MCF 10A (cell line): Measurements from ENCODE around the gene DMRT2. TPM values are rescaled to one million over a fixed set of nuclear protein-coding genes. Genes with fewer than 3 reads are reported as not detected.

Experiments
- BruUV-seq: library from RNA; stranded (reverse); fragments of 400-500 nt; replicated peaks from 2 replicates; lab custom pipeline; 2021; lab: Mats Ljungman, UMichigan
- CTCF ChIA-PET: fragments of 300-600 bp; sonication (Branson Sonifier 250); formaldehyde crosslinking; extraction: SDS; loops from one replicate; lab custom pipeline; 2021; ENCODE audit warnings: antibody characterized with exemption, inconsistent platforms; lab: Yijun Ruan, JAX
- POLR2A ChIA-PET: fragments of 300-600, 350-650 bp; sonication (Branson Sonifier 250); formaldehyde crosslinking; extraction: SDS; loops from one replicate; lab custom pipeline; 2020; ENCODE audit warnings: antibody characterized with exemption, inconsistent platforms; lab: Yijun Ruan, JAX
- DNase-seq: peaks from one replicate; pipeline ENCODE4 v3.0.0-alpha.2; 2018; ENCODE audit not compliant: unreplicated experiment
- H3K27ac Mint-ChIP-seq: one replicate; pipeline ENCODE4 v1.8.0; 2022; ENCODE audit warnings: mild to moderate bottlenecking, low read depth, mixed read lengths; ENCODE audit not compliant: unreplicated experiment
- H3K27me3 Mint-ChIP-seq: one replicate; pipeline ENCODE4 v1.8.0; 2022; ENCODE audit warnings: mixed read lengths; ENCODE audit not compliant: insufficient read depth, unreplicated experiment
- H3K36me3 Mint-ChIP-seq: one replicate; pipeline ENCODE4 v1.8.0; 2022; ENCODE audit warnings: mild to moderate bottlenecking, moderate library complexity, mixed read lengths; ENCODE audit not compliant: insufficient read depth, unreplicated experiment
- H3K4me1 Mint-ChIP-seq: one replicate; pipeline ENCODE4 v1.8.0; 2022; ENCODE audit warnings: mixed read lengths; ENCODE audit not compliant: insufficient read depth, unreplicated experiment
- H3K4me3 Mint-ChIP-seq: one replicate; pipeline ENCODE4 v1.8.0; 2022; ENCODE audit warnings: mild to moderate bottlenecking, moderate library complexity, mixed read lengths; ENCODE audit not compliant: unreplicated experiment
- H3K9me3 Mint-ChIP-seq: one replicate; pipeline ENCODE4 v1.8.0; 2022; ENCODE audit warnings: mixed read lengths; ENCODE audit not compliant: unreplicated experiment
- intact Hi-C: fragments of 100-400 bp; cut with micrococcal nuclease; formaldehyde crosslinking; loops from 2 replicates; pipeline ENCODE4 v1.14.1; 2022
- total RNA-seq: library from RNA; stranded (reverse); gene quantifications from 2 replicates; pipeline ENCODE4 v1.2.3, GENCODE V29; 2022
- TF ChIP-seq, protein P1 (sequence below): fragments of 200-600 bp; IDR thresholded peaks from one replicate; pipeline ENCODE4 v1.8.0; 2022; ENCODE audit warnings: antibody characterized with exemption, mild to moderate bottlenecking; ENCODE audit not compliant: unreplicated experiment

The DMRT2 gene
- total RNA-seq, 1 experiment from 2014 or later = not detected

GRCh38 chr9:1086517-1086916 is 36.4 kb downstream of the DMRT2 start:
- peaks cover 6% of the 10 kb centered on the region for H3K4me1 Mint-ChIP-seq
- no peak overlapping the region for H3K27ac Mint-ChIP-seq
- TF ChIP-seq, protein P1, sequence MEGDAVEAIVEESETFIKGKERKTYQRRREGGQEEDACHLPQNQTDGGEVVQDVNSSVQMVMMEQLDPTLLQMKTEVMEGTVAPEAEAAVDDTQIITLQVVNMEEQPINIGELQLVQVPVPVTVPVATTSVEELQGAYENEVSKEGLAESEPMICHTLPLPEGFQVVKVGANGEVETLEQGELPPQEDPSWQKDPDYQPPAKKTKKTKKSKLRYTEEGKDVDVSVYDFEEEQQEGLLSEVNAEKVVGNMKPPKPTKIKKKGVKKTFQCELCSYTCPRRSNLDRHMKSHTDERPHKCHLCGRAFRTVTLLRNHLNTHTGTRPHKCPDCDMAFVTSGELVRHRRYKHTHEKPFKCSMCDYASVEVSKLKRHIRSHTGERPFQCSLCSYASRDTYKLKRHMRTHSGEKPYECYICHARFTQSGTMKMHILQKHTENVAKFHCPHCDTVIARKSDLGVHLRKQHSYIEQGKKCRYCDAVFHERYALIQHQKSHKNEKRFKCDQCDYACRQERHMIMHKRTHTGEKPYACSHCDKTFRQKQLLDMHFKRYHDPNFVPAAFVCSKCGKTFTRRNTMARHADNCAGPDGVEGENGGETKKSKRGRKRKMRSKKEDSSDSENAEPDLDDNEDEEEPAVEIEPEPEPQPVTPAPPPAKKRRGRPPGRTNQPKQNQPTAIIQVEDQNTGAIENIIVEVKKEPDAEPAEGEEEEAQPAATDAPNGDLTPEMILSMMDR = no peak
- intact Hi-C loops = no loop called here
- BruUV-seq = no TSS peak
- H3K27me3 Mint-ChIP-seq = peaks cover 25% of the 10 kb centered on the region
- no peaks in the 10 kb centered on the region for H3K36me3 Mint-ChIP-seq
- no peaks in the 10 kb centered on the region for H3K9me3 Mint-ChIP-seq
- no peak overlapping the region for H3K4me3 Mint-ChIP-seq
- CTCF ChIA-PET = no interaction called here
- DNase-seq = no peak
- POLR2A ChIA-PET = no interaction called here

- POLR2A ChIA-PET = no interaction called here
- CTCF ChIA-PET = no interaction called here
- Mint-ChIP-seq H3K9me3 (no peaks in the 10 kb centered on the region), H3K4me1 (peaks cover 6% of the 10 kb centered on the region), H3K27me3 (peaks cover 19% of the 10 kb centered on the region), H3K4me3 (no peak overlapping the region), H3K27ac (no peak overlapping the region), H3K36me3 (no peaks in the 10 kb centered on the region)
- TF ChIP-seq, protein P1 = no peak
- intact Hi-C loops = no loop called here
- BruUV-seq = no TSS peak
- DNase-seq = no peak
Measured at GRCh38 chr9:1087120-1087881, 37.1 kb downstream of the DMRT2 start.

DNA sequence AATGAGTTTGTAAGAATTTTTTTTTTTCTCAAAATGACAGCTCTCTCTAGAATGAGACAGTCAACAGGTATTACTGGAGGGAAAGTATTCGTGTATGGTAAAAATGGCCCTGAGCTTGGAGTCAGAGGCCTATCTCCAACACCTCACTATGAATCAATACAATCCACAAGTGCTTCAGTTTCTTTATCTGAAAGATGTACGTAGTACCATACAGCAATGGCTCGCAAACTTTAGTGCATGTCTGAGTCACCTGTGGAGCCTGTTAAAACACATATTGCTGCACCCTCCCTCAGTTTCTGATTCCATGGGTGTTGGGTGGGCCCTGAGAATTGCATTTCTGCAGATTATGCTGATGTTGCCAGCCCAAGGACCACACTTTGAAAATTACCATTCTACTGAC is 44.6 kb downstream of the DMRT2 start:
- Mint-ChIP-seq H3K9me3 (no peaks in the 10 kb centered on the region), H3K27ac (no peak overlapping the region), H3K36me3 (no peaks in the 10 kb centered on the region), H3K4me1 (no peaks in the 10 kb centered on the region), H3K27me3 (peaks cover 12% of the 10 kb centered on the region), H3K4me3 (no peak overlapping the region)
- POLR2A ChIA-PET = no interaction called here
- TF ChIP-seq, protein P1 = no peak
- CTCF ChIA-PET = interaction anchor here (0.7 kb wide), 1 partner anchor 609 kb away, joined by 5 read pairs; no protein-coding TSS in a partner anchor
- no TSS peak for BruUV-seq
- no peak for DNase-seq
- intact Hi-C loops = no loop called here

- Mint-ChIP-seq H3K27ac (no peak overlapping the region), H3K4me3 (no peak overlapping the region), H3K4me1 (no peaks in the 10 kb centered on the region), H3K27me3 (peaks cover 12% of the 10 kb centered on the region), H3K36me3 (no peaks in the 10 kb centered on the region), H3K9me3 (no peaks in the 10 kb centered on the region)
- ChIA-PET CTCF (interaction anchor here (0.6 kb wide), 1 partner anchor 87 kb away, joined by 3 read pairs; no protein-coding TSS in a partner anchor), POLR2A (no interaction called here)
- TF ChIP-seq, protein P1 = no peak
- BruUV-seq = no TSS peak
- no peak for DNase-seq
- intact Hi-C loops = no loop called here
Measured at GRCh38 chr9:1096155-1096964, 46.2 kb downstream of the DMRT2 start.
